Measurements from ENCODE around the gene PRKCZ. TPM values are rescaled to one million over a fixed set of nuclear protein-coding genes. Genes with fewer than 3 reads are reported as not detected.

Gene PRKCZ
- total RNA-seq, 1 donor from 2014 or later, result 120 TPM

GRCh38 chr1:2061065-2061778 lies 11.0 kb downstream of the PRKCZ start:
- no peaks in the 10 kb centered on the region for H3K4me1 Mint-ChIP-seq (ENCODE audit: low read depth, unreplicated experiment)
- H3K27ac Mint-ChIP-seq (ENCODE audit: unreplicated experiment), result no peak overlapping the region
- H3K4me3 Mint-ChIP-seq (ENCODE audit: unreplicated experiment), result no peak overlapping the region
- peaks cover 4% of the 10 kb centered on the region for H3K27me3 Mint-ChIP-seq (ENCODE audit: unreplicated experiment)
- no peak for TF ChIP-seq CTCF (IDR thresholded peaks at IDR 0.05; ENCODE audit: partially characterized antibody, unreplicated experiment)
- H3K9me3 Mint-ChIP-seq (ENCODE audit: unreplicated experiment), result peaks cover 11% of the 10 kb centered on the region
- H3K36me3 Mint-ChIP-seq (ENCODE audit: unreplicated experiment), result peaks cover 15% of the 10 kb centered on the region
- no peak for DNase-seq

GRCh38 chr1:2065699-2066098 lies 15.5 kb downstream of the PRKCZ start:
- Mint-ChIP-seq H3K27ac (ENCODE audit: unreplicated experiment) (no peak overlapping the region), H3K27me3 (ENCODE audit: unreplicated experiment) (peaks cover 3% of the 10 kb centered on the region), H3K4me3 (ENCODE audit: unreplicated experiment) (no peak overlapping the region), H3K36me3 (ENCODE audit: unreplicated experiment) (peaks cover 20% of the 10 kb centered on the region), H3K9me3 (ENCODE audit: unreplicated experiment) (peaks cover 20% of the 10 kb centered on the region), H3K4me1 (ENCODE audit: low read depth, unreplicated experiment) (peaks cover 5% of the 10 kb centered on the region)
- no peak for TF ChIP-seq CTCF (IDR thresholded peaks at IDR 0.05; ENCODE audit: partially characterized antibody, unreplicated experiment)
- DNase-seq, result no peak

- TF ChIP-seq CTCF (IDR thresholded peaks at IDR 0.05; ENCODE audit: partially characterized antibody, unreplicated experiment), result no peak
- DNase-seq, result no peak
- Mint-ChIP-seq H3K9me3 (ENCODE audit: unreplicated experiment) (peaks cover 23% of the 10 kb centered on the region), H3K27me3 (ENCODE audit: unreplicated experiment) (peaks cover 5% of the 10 kb centered on the region), H3K36me3 (ENCODE audit: unreplicated experiment) (peaks cover 20% of the 10 kb centered on the region), H3K4me1 (ENCODE audit: low read depth, unreplicated experiment) (peaks cover 10% of the 10 kb centered on the region), H3K27ac (ENCODE audit: unreplicated experiment) (no peak overlapping the region), H3K4me3 (ENCODE audit: unreplicated experiment) (no peak overlapping the region)
Measured at GRCh38 chr1:2067393-2067792, 17.2 kb downstream of the PRKCZ start.

DNA sequence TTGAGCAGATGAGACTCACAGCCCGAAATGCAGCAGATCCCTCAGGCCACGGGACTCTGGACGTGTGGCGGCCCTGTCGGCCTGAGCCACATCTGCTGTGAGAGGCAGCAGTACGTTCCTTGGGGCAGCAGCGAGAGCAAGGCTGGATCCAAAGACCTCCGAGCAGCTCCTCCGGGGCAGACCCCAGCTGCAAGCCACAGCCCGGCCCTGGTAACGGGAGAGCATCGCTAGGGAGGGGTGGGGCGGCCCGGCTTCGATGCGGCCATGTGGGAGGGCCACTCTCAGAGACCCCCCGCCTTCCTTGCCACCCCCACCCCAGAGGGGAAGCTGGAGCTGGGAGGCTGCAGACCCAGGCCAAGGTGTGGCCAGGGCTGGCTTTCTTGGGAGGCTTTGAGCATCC lies 17.8 kb downstream of the PRKCZ start:
- no peak for DNase-seq
- H3K36me3 Mint-ChIP-seq (ENCODE audit: unreplicated experiment), result peaks cover 20% of the 10 kb centered on the region
- TF ChIP-seq CTCF (IDR thresholded peaks at IDR 0.05; ENCODE audit: partially characterized antibody, unreplicated experiment), result no peak
- H3K27me3 Mint-ChIP-seq (ENCODE audit: unreplicated experiment), result peaks cover 5% of the 10 kb centered on the region
- peaks cover 14% of the 10 kb centered on the region for H3K4me1 Mint-ChIP-seq (ENCODE audit: low read depth, unreplicated experiment)
- H3K27ac Mint-ChIP-seq (ENCODE audit: unreplicated experiment), result no peak overlapping the region
- no peak overlapping the region for H3K4me3 Mint-ChIP-seq (ENCODE audit: unreplicated experiment)
- peaks cover 23% of the 10 kb centered on the region for H3K9me3 Mint-ChIP-seq (ENCODE audit: unreplicated experiment)

DNA sequence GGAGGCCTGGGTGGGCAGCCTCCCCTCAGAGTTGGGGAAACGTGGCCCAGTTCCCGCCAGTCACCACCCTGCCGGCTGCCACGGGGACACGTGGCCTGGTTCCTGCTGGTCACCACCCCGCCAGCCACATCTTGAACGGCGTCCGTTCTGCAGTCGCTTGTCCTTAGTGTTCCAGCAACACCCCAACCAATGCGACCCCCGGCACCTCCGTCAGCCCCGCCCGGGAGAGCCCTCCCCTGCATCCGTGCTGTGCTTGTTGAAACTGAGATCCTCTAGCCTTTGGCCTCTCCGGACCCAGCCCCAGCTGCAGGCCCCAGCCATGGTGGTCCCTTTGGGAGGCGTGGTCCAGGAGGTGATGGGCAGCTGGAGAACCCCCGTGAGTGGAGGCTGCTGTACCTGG lies 18.7 kb downstream of the PRKCZ start:
- no peak for DNase-seq
- no peak overlapping the region for H3K27ac Mint-ChIP-seq (ENCODE audit: unreplicated experiment)
- peaks cover 23% of the 10 kb centered on the region for H3K9me3 Mint-ChIP-seq (ENCODE audit: unreplicated experiment)
- no peak overlapping the region for H3K4me3 Mint-ChIP-seq (ENCODE audit: unreplicated experiment)
- peaks cover 14% of the 10 kb centered on the region for H3K4me1 Mint-ChIP-seq (ENCODE audit: low read depth, unreplicated experiment)
- H3K36me3 Mint-ChIP-seq (ENCODE audit: unreplicated experiment), result peaks cover 20% of the 10 kb centered on the region
- no peak for TF ChIP-seq CTCF (IDR thresholded peaks at IDR 0.05; ENCODE audit: partially characterized antibody, unreplicated experiment)
- H3K27me3 Mint-ChIP-seq (ENCODE audit: unreplicated experiment), result peaks cover 5% of the 10 kb centered on the region

All from glutamatergic neuron (in vitro differentiated cells).